ENCODE results near the gene SLC28A3.

Gene SLC28A3

GRCh38 chr9:84320231-84320630 is 20.3 kb downstream of the SLC28A3 start:
- Histone ChIP-seq H3K9me3 (ENCODE audit: control insufficient read depth, insufficient read depth, low read depth, low read length) (no peaks in the 10 kb centered on the region), H3K9ac (ENCODE audit: low read length) (no peak overlapping the region), H3K27me3 (ENCODE audit: control insufficient read depth, insufficient read depth, low read length) (no peaks in the 10 kb centered on the region), H3K4me1 (ENCODE audit: control insufficient read depth, insufficient read depth, low read length) (no peaks in the 10 kb centered on the region), H3K36me3 (ENCODE audit: control insufficient read depth, insufficient read depth, low read length) (no peaks in the 10 kb centered on the region), H3K27ac (ENCODE audit: low read depth, low read length) (no peak overlapping the region), H3K4me3 (ENCODE audit: low read depth, low read length) (no peak overlapping the region)

- Histone ChIP-seq H3K9ac (ENCODE audit: low read length) (no peak overlapping the region), H3K27me3 (ENCODE audit: control insufficient read depth, insufficient read depth, low read length) (no peaks in the 10 kb centered on the region), H3K4me1 (ENCODE audit: control insufficient read depth, insufficient read depth, low read length) (no peaks in the 10 kb centered on the region), H3K4me3 (ENCODE audit: low read depth, low read length) (no peak overlapping the region), H3K36me3 (ENCODE audit: control insufficient read depth, insufficient read depth, low read length) (no peaks in the 10 kb centered on the region), H3K27ac (ENCODE audit: low read depth, low read length) (no peak overlapping the region), H3K9me3 (ENCODE audit: control insufficient read depth, insufficient read depth, low read depth, low read length) (no peaks in the 10 kb centered on the region)
Measured at GRCh38 chr9:84319632-84320031, 20.9 kb downstream of the SLC28A3 start.

- Histone ChIP-seq H3K9ac (ENCODE audit: low read length) (no peak overlapping the region), H3K27ac (ENCODE audit: low read depth, low read length) (no peak overlapping the region), H3K27me3 (ENCODE audit: control insufficient read depth, insufficient read depth, low read length) (no peaks in the 10 kb centered on the region), H3K4me3 (ENCODE audit: low read depth, low read length) (no peak overlapping the region), H3K9me3 (ENCODE audit: control insufficient read depth, insufficient read depth, low read depth, low read length) (no peaks in the 10 kb centered on the region), H3K36me3 (ENCODE audit: control insufficient read depth, insufficient read depth, low read length) (no peaks in the 10 kb centered on the region), H3K4me1 (ENCODE audit: control insufficient read depth, insufficient read depth, low read length) (no peaks in the 10 kb centered on the region)
Measured at GRCh38 chr9:84318981-84319380, 21.6 kb downstream of the SLC28A3 start.

GRCh38 chr9:84317563-84317962 is 23.0 kb downstream of the SLC28A3 start:
- no peak overlapping the region for H3K9ac ChIP-seq (ENCODE audit: low read length)
- H3K9me3 ChIP-seq (ENCODE audit: control insufficient read depth, insufficient read depth, low read depth, low read length), result no peaks in the 10 kb centered on the region
- no peak overlapping the region for H3K27ac ChIP-seq (ENCODE audit: low read depth, low read length)
- no peaks in the 10 kb centered on the region for H3K27me3 ChIP-seq (ENCODE audit: control insufficient read depth, insufficient read depth, low read length)
- no peaks in the 10 kb centered on the region for H3K4me1 ChIP-seq (ENCODE audit: control insufficient read depth, insufficient read depth, low read length)
- H3K36me3 ChIP-seq (ENCODE audit: control insufficient read depth, insufficient read depth, low read length), result no peaks in the 10 kb centered on the region
- H3K4me3 ChIP-seq (ENCODE audit: low read depth, low read length), result no peak overlapping the region

- Histone ChIP-seq H3K27me3 (ENCODE audit: control insufficient read depth, insufficient read depth, low read length) (no peaks in the 10 kb centered on the region), H3K9ac (ENCODE audit: low read length) (no peak overlapping the region), H3K27ac (ENCODE audit: low read depth, low read length) (no peak overlapping the region), H3K4me3 (ENCODE audit: low read depth, low read length) (no peak overlapping the region), H3K4me1 (ENCODE audit: control insufficient read depth, insufficient read depth, low read length) (no peaks in the 10 kb centered on the region), H3K9me3 (ENCODE audit: control insufficient read depth, insufficient read depth, low read depth, low read length) (no peaks in the 10 kb centered on the region), H3K36me3 (ENCODE audit: control insufficient read depth, insufficient read depth, low read length) (no peaks in the 10 kb centered on the region)
Measured at GRCh38 chr9:84315278-84315877, 25.2 kb downstream of the SLC28A3 start.

GRCh38 chr9:84314306-84314705 is 26.3 kb downstream of the SLC28A3 start:
- Histone ChIP-seq H3K27me3 (ENCODE audit: control insufficient read depth, insufficient read depth, low read length) (no peaks in the 10 kb centered on the region), H3K9me3 (ENCODE audit: control insufficient read depth, insufficient read depth, low read depth, low read length) (no peaks in the 10 kb centered on the region), H3K27ac (ENCODE audit: low read depth, low read length) (no peak overlapping the region), H3K4me3 (ENCODE audit: low read depth, low read length) (no peak overlapping the region), H3K4me1 (ENCODE audit: control insufficient read depth, insufficient read depth, low read length) (no peaks in the 10 kb centered on the region), H3K36me3 (ENCODE audit: control insufficient read depth, insufficient read depth, low read length) (no peaks in the 10 kb centered on the region), H3K9ac (ENCODE audit: low read length) (no peak overlapping the region)

GRCh38 chr9:84310883-84311282 is 29.7 kb downstream of the SLC28A3 start:
- no peak overlapping the region for H3K4me3 ChIP-seq (ENCODE audit: low read depth, low read length)

GRCh38 chr9:84305497-84306131 is 34.9 kb downstream of the SLC28A3 start:
- H3K4me1 ChIP-seq (ENCODE audit: control insufficient read depth, insufficient read depth, low read length), result peaks cover 7% of the 10 kb centered on the region; the same call in 1 of the 2 replicates

More at GRCh38 chr9:84310883-84311282, 29.7 kb downstream of the SLC28A3 start:
- no peak overlapping the region for H3K9ac ChIP-seq (ENCODE audit: low read length)
- no peaks in the 10 kb centered on the region for H3K9me3 ChIP-seq (ENCODE audit: control insufficient read depth, insufficient read depth, low read depth, low read length)
- 0 out of 2 replicates have a peak, but pooled peaks cover 2% of the 10 kb centered on the region for H3K4me1 ChIP-seq (ENCODE audit: control insufficient read depth, insufficient read depth, low read length)
- H3K27me3 ChIP-seq (ENCODE audit: control insufficient read depth, insufficient read depth, low read length), result no peaks in the 10 kb centered on the region
- no peak overlapping the region for H3K27ac ChIP-seq (ENCODE audit: low read depth, low read length)
- no peaks in the 10 kb centered on the region for H3K36me3 ChIP-seq (ENCODE audit: control insufficient read depth, insufficient read depth, low read length)

GRCh38 chr9:84304166-84304565 is 36.4 kb downstream of the SLC28A3 start:
- Histone ChIP-seq H3K4me3 (ENCODE audit: low read depth, low read length) (no peak overlapping the region), H3K27ac (ENCODE audit: low read depth, low read length) (no peak overlapping the region), H3K27me3 (ENCODE audit: control insufficient read depth, insufficient read depth, low read length) (no peaks in the 10 kb centered on the region), H3K36me3 (ENCODE audit: control insufficient read depth, insufficient read depth, low read length) (no peaks in the 10 kb centered on the region), H3K4me1 (ENCODE audit: control insufficient read depth, insufficient read depth, low read length) (peaks cover 13% of the 10 kb centered on the region; the same call in 1 of the 2 replicates), H3K9me3 (ENCODE audit: control insufficient read depth, insufficient read depth, low read depth, low read length) (no peaks in the 10 kb centered on the region), H3K9ac (ENCODE audit: low read length) (no peak overlapping the region)

More at GRCh38 chr9:84305497-84306131, 34.9 kb downstream of the SLC28A3 start:
- H3K36me3 ChIP-seq (ENCODE audit: control insufficient read depth, insufficient read depth, low read length), result no peaks in the 10 kb centered on the region
- no peaks in the 10 kb centered on the region for H3K9me3 ChIP-seq (ENCODE audit: control insufficient read depth, insufficient read depth, low read depth, low read length)
- no peak overlapping the region for H3K4me3 ChIP-seq (ENCODE audit: low read depth, low read length)
- no peak overlapping the region for H3K9ac ChIP-seq (ENCODE audit: low read length)
- no peak overlapping the region for H3K27ac ChIP-seq (ENCODE audit: low read depth, low read length)
- no peaks in the 10 kb centered on the region for H3K27me3 ChIP-seq (ENCODE audit: control insufficient read depth, insufficient read depth, low read length)

GRCh38 chr9:84303061-84303460 is 37.5 kb downstream of the SLC28A3 start:
- H3K9ac ChIP-seq (ENCODE audit: low read length), result no peak overlapping the region
- no peaks in the 10 kb centered on the region for H3K9me3 ChIP-seq (ENCODE audit: control insufficient read depth, insufficient read depth, low read depth, low read length)

GRCh38 chr9:84301851-84302250 is 38.7 kb downstream of the SLC28A3 start:
- Histone ChIP-seq H3K9me3 (ENCODE audit: control insufficient read depth, insufficient read depth, low read depth, low read length) (no peaks in the 10 kb centered on the region), H3K4me1 (ENCODE audit: control insufficient read depth, insufficient read depth, low read length) (peaks cover 13% of the 10 kb centered on the region; the same call in 1 of the 2 replicates), H3K27ac (ENCODE audit: low read depth, low read length) (no peak overlapping the region), H3K27me3 (ENCODE audit: control insufficient read depth, insufficient read depth, low read length) (no peaks in the 10 kb centered on the region), H3K9ac (ENCODE audit: low read length) (no peak overlapping the region), H3K36me3 (ENCODE audit: control insufficient read depth, insufficient read depth, low read length) (no peaks in the 10 kb centered on the region), H3K4me3 (ENCODE audit: low read depth, low read length) (no peak overlapping the region)

More at GRCh38 chr9:84303061-84303460, 37.5 kb downstream of the SLC28A3 start:
- H3K4me1 ChIP-seq (ENCODE audit: control insufficient read depth, insufficient read depth, low read length), result peaks cover 13% of the 10 kb centered on the region; the same call in 1 of the 2 replicates
- H3K27me3 ChIP-seq (ENCODE audit: control insufficient read depth, insufficient read depth, low read length), result no peaks in the 10 kb centered on the region
- H3K4me3 ChIP-seq (ENCODE audit: low read depth, low read length), result no peak overlapping the region
- no peak overlapping the region for H3K27ac ChIP-seq (ENCODE audit: low read depth, low read length)
- no peaks in the 10 kb centered on the region for H3K36me3 ChIP-seq (ENCODE audit: control insufficient read depth, insufficient read depth, low read length)
